Loucy (cell line): ENCODE measurements around the gene PARK7.

Experiments
- EZH2phosphoT487 ChIP-seq: fragments of 200-600 bp; IDR thresholded peaks from 2 replicates; pipeline ENCODE4 v1.6.1; 2018; ENCODE audit warnings: antibody characterized with exemption, mild to moderate bottlenecking, moderate library complexity, borderline replicate concordance
- TF ChIP-seq, protein P1 (sequence below): fragments of 200-600 bp; sonication (generic); conservative IDR thresholded peaks from 2 replicates; pipeline ENCODE4 v1.5.1; 2014; ENCODE audit warnings: mild to moderate bottlenecking, antibody characterized with exemption, low read length

DNA sequence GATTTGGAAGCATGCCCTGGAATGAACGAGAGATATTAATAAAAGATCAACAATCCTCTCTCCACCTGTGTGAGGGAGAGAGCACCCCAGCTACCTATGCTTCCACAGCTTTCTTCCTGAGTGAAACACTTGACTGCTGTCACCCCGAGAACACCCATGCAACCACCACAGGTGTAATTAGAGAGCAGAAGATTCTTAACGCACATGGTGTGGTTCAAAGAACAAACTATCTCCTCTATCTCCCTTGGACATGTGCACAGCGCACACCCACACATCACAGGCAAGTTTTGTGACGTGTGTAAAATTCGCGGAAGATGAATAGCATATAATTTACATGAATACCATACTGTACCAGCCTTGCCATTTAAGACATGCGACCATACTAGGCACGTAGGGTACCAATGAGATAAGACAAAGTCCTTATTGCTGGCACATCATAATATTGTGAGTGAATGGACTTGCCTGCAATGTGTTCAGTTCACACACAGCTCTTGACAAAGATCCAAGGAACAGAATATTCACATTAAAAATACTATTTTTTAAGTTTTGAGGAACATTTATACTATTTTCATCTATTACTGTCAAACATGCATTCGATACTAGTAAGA lies 53.0 kb downstream of the PARK7 start:
- TF ChIP-seq, protein P1, sequence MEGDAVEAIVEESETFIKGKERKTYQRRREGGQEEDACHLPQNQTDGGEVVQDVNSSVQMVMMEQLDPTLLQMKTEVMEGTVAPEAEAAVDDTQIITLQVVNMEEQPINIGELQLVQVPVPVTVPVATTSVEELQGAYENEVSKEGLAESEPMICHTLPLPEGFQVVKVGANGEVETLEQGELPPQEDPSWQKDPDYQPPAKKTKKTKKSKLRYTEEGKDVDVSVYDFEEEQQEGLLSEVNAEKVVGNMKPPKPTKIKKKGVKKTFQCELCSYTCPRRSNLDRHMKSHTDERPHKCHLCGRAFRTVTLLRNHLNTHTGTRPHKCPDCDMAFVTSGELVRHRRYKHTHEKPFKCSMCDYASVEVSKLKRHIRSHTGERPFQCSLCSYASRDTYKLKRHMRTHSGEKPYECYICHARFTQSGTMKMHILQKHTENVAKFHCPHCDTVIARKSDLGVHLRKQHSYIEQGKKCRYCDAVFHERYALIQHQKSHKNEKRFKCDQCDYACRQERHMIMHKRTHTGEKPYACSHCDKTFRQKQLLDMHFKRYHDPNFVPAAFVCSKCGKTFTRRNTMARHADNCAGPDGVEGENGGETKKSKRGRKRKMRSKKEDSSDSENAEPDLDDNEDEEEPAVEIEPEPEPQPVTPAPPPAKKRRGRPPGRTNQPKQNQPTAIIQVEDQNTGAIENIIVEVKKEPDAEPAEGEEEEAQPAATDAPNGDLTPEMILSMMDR: no peak
- TF ChIP-seq EZH2phosphoT487: no peak
